OCI-LY1 (cell line): ENCODE results near the gene SLC37A1.

ENCODE experiments used
- EZH2 ChIP-seq: fragments of 200-600 bp; sonication (generic), shearing (Covaris generic); IDR thresholded peaks from 2 replicates; pipeline ENCODE4 v1.8.0; 2017; ENCODE audit warnings: borderline replicate concordance, mixed run types, mild to moderate bottlenecking, antibody characterized with exemption, low read length, moderate library complexity, mixed read lengths
- TF ChIP-seq, protein P1 (sequence below): fragments of 200-600 bp; sonication (generic), shearing (Covaris generic); IDR thresholded peaks from 2 replicates; pipeline ENCODE4 v1.5.1; 2017; ENCODE audit warnings: mild to moderate bottlenecking, antibody characterized with exemption, low read length, moderate library complexity, mixed read lengths

DNA sequence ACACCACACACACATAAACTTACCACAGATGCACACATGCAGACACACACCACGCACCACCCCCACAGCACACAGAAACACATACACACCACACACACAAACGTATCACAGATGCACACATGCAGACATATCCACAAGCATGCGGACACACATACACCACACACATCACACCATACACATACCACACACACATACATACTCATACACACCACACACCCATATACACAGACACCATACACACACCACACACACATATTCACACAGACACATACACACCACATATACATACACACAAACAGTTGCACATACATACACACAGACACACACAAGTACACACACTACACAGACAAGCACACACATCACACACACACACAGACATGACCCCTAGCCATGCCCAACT lies 102.3 kb downstream of the SLC37A1 start:
- TF ChIP-seq, protein P1, sequence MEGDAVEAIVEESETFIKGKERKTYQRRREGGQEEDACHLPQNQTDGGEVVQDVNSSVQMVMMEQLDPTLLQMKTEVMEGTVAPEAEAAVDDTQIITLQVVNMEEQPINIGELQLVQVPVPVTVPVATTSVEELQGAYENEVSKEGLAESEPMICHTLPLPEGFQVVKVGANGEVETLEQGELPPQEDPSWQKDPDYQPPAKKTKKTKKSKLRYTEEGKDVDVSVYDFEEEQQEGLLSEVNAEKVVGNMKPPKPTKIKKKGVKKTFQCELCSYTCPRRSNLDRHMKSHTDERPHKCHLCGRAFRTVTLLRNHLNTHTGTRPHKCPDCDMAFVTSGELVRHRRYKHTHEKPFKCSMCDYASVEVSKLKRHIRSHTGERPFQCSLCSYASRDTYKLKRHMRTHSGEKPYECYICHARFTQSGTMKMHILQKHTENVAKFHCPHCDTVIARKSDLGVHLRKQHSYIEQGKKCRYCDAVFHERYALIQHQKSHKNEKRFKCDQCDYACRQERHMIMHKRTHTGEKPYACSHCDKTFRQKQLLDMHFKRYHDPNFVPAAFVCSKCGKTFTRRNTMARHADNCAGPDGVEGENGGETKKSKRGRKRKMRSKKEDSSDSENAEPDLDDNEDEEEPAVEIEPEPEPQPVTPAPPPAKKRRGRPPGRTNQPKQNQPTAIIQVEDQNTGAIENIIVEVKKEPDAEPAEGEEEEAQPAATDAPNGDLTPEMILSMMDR: no peak
- no peak for TF ChIP-seq EZH2
